Measurements from ENCODE around the gene EXOC3L2.

- TF ChIP-seq, protein P1, sequence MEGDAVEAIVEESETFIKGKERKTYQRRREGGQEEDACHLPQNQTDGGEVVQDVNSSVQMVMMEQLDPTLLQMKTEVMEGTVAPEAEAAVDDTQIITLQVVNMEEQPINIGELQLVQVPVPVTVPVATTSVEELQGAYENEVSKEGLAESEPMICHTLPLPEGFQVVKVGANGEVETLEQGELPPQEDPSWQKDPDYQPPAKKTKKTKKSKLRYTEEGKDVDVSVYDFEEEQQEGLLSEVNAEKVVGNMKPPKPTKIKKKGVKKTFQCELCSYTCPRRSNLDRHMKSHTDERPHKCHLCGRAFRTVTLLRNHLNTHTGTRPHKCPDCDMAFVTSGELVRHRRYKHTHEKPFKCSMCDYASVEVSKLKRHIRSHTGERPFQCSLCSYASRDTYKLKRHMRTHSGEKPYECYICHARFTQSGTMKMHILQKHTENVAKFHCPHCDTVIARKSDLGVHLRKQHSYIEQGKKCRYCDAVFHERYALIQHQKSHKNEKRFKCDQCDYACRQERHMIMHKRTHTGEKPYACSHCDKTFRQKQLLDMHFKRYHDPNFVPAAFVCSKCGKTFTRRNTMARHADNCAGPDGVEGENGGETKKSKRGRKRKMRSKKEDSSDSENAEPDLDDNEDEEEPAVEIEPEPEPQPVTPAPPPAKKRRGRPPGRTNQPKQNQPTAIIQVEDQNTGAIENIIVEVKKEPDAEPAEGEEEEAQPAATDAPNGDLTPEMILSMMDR (IDR thresholded peaks at IDR 0.05 in 2 of 3, conservative IDR thresholded peaks at IDR 0.05 in 1 of 3; ENCODE audit: control insufficient read depth in 2 of 3, extremely low read depth in 1 of 3, insufficient read depth in 1 of 3, low read depth in 3 of 3, low read length in 3 of 3), result no peak
- TF ChIP-seq POU2F2 (IDR thresholded peaks at IDR 0.05; ENCODE audit: borderline replicate concordance, low read depth, low read length), result no peak
- TF ChIP-seq JUND (IDR thresholded peaks at IDR 0.05; ENCODE audit: low read depth, low read length), result no peak
- no peak for TF ChIP-seq RB1 (IDR thresholded peaks at IDR 0.05; ENCODE audit: borderline replicate concordance)
- TF ChIP-seq ZNF592 (IDR thresholded peaks at IDR 0.05), result no peak
- TF ChIP-seq ZNF274 (IDR thresholded peaks at IDR 0.05; ENCODE audit: insufficient read depth, insufficient read length), result no peak
- TF ChIP-seq ZNF687 (IDR thresholded peaks at IDR 0.05), result no peak
These were observed 64.3 kb downstream of the EXOC3L2 start for GRCh38 chr19:45180936-45181335.

Measured in GM12878 (cell line).